ENCODE measurements around the gene CEACAM19.
"Not testable (repeated sequence)": the region's sequence is repeated elsewhere in the genome, so short reads cannot be mapped to it uniquely, and the experiment has no call there.

CEACAM19 gene

GRCh38 chr19:44671400-44671799 is at the start of gene CEACAM19:
TSS of gene CEACAM19 (plus strand) at chr19:44671482. CDS start at chr19:44671932, 450 bp downstream.
- DNase-seq, result no peak

- peak; percentile 48 for DNase-seq
These were observed 48.2 kb upstream of the CEACAM19 start for GRCh38 chr19:44623080-44623479.

- no peak for DNase-seq
These were observed 47.7 kb upstream of the CEACAM19 start for GRCh38 chr19:44623626-44624025.

- DNase-seq, result no peak
These were observed 46.4 kb upstream of the CEACAM19 start for GRCh38 chr19:44624840-44625354.

- not testable (repeated sequence) for DNase-seq
These were observed 45.6 kb upstream of the CEACAM19 start for GRCh38 chr19:44625637-44626036.

- no peak for DNase-seq
These were observed 45.1 kb upstream of the CEACAM19 start for GRCh38 chr19:44626048-44626624.

GRCh38 chr19:44627631-44628030 is 43.7 kb upstream of the CEACAM19 start:
- no peak for DNase-seq

GRCh38 chr19:44628793-44629192 is 42.5 kb upstream of the CEACAM19 start:
- DNase-seq, result no peak

GRCh38 chr19:44631611-44632010 is 39.7 kb upstream of the CEACAM19 start:
- DNase-seq, result not testable (repeated sequence)

- DNase-seq, result not testable (repeated sequence)
These were observed 37.2 kb upstream of the CEACAM19 start for GRCh38 chr19:44634058-44634457.

GRCh38 chr19:44634785-44635184 is 36.5 kb upstream of the CEACAM19 start:
- no peak for DNase-seq

GRCh38 chr19:44635581-44636438 is 35.5 kb upstream of the CEACAM19 start:
- peak; percentile 81 for DNase-seq

GRCh38 chr19:44636439-44637389 is 34.6 kb upstream of the CEACAM19 start:
- DNase-seq, result no peak

- DNase-seq, result no peak
These were observed 33.9 kb upstream of the CEACAM19 start for GRCh38 chr19:44637390-44637764.

- DNase-seq, result peak; percentile 70
These were observed 30.8 kb upstream of the CEACAM19 start for GRCh38 chr19:44640518-44640917.

- peak; percentile 44 for DNase-seq
These were observed 29.6 kb upstream of the CEACAM19 start for GRCh38 chr19:44641501-44642265.

GRCh38 chr19:44642377-44642776 is 28.9 kb upstream of the CEACAM19 start:
- no peak for DNase-seq

GRCh38 chr19:44643605-44644401 is 27.5 kb upstream of the CEACAM19 start, which contains the start of gene PVR:
TSS of gene PVR (plus strand) at chr19:44643910. CDS start at chr19:44644097, 187 bp downstream.
- peak; percentile 84 for DNase-seq

- peak; percentile 17 for DNase-seq
These were observed 26.8 kb upstream of the CEACAM19 start for GRCh38 chr19:44644402-44645016.

GRCh38 chr19:44645407-44646048 is 25.8 kb upstream of the CEACAM19 start:
- DNase-seq, result no peak
